K562 (cell line): ENCODE data around the gene RNASET2. TPM values are rescaled to one million over a fixed set of nuclear protein-coding genes. Genes with fewer than 3 reads are reported as not detected.

Experiments used
- ATAC-seq: fragments of 200-7000 bp; cut with Tn5 transposase; 3 replicates; pipeline ENCODE4 v1.9.1; 2020; ENCODE audit warnings: moderate library complexity
- BruUV-seq: library from RNA; stranded (reverse); fragments of 400-500 nt; replicated peaks from 2 replicates; lab custom pipeline; 2021; lab: Mats Ljungman, UMichigan
- CTCF ChIA-PET: fragments of 300-600 bp; formaldehyde crosslinking; extraction: SDS; loops from one replicate; lab custom pipeline; 2021; ENCODE audit warnings: low intra/inter-chr PET ratio; lab: Yijun Ruan, JAX
- POLR2A ChIA-PET: fragments of 300-600, 350-650 bp; sonication (Branson Sonifier 250); formaldehyde crosslinking; extraction: SDS; loops from one replicate; lab custom pipeline; 2021; ENCODE audit warnings: antibody characterized with exemption, inconsistent platforms; lab: Yijun Ruan, JAX
- DNase-seq, 4 experiments: peaks; one replicate each; pipeline versions ENCODE4 v3.0.0 to v3.0.0-alpha.2; 2011 to 2018; ENCODE audit warnings: low spot score in 3 of 4, mixed read lengths in 3 of 4; ENCODE audit errors: extremely low read depth in 1 of 4
- FAIRE-seq: peaks from 2 replicates; lab custom pipeline; 2011; peaks lifted over from hg19 to GRCh38; lab: Jason Lieb, UNC
- H2AFZ ChIP-seq: 2 replicates; pipeline ENCODE4 v1.6.0; 2011; ENCODE audit warnings: low read depth, low read length, control low read depth, inconsistent platforms
- H3K27ac ChIP-seq: fragments of 200-600 bp; 3 replicates; pipeline ENCODE4 v1.8.0; 2011; ENCODE audit warnings: low read depth, mild to moderate bottlenecking, control low read depth, inconsistent platforms, low read length, moderate library complexity, mixed read lengths; ENCODE audit errors: extremely low read depth
- H3K27me3 ChIP-seq, 2 experiments: fragments of 300-600 bp in 1 of 2; 2 replicates in 1 of 2; 3 replicates in 1 of 2; pipeline versions ENCODE4 v1.6.0 to v1.8.0; 2011; ENCODE audit warnings: inconsistent platforms in 2 of 2, low read length in 2 of 2, mild to moderate bottlenecking in 1 of 2, mixed read lengths in 1 of 2, moderate library complexity in 1 of 2; ENCODE audit not compliant: control insufficient read depth in 2 of 2, insufficient read depth in 2 of 2
- H3K36me3 ChIP-seq: fragments of 300-600 bp; 3 replicates; pipeline ENCODE4 v1.8.0; 2011; ENCODE audit warnings: mild to moderate bottlenecking, low read length, inconsistent platforms; ENCODE audit not compliant: control insufficient read depth, insufficient read depth
- H3K4me1 ChIP-seq, 2 experiments: fragments of 200-600 bp in 1 of 2; replicated peaks in 1 of 2; 2 replicates in 1 of 2; 3 replicates in 1 of 2; pipeline versions ENCODE4 v1.5.1 to v1.8.0; 2011; ENCODE audit warnings: inconsistent platforms in 2 of 2, low read length in 2 of 2, mild to moderate bottlenecking in 1 of 2, mixed read lengths in 1 of 2, moderate library complexity in 1 of 2; ENCODE audit not compliant: control insufficient read depth in 2 of 2, insufficient read depth in 2 of 2
- H3K4me2 ChIP-seq: 2 replicates; pipeline ENCODE4 v1.6.1; 2011; ENCODE audit warnings: low read length, control low read depth, inconsistent platforms, mixed read lengths; ENCODE audit not compliant: insufficient read depth
- H3K4me3 ChIP-seq: fragments of 200-600 bp; sonication (generic), shearing (Covaris generic); 2 replicates; pipeline ENCODE4 v1.5.1; 2016; ENCODE audit warnings: control low read depth, inconsistent platforms
- H3K79me2 ChIP-seq: fragments of 200-600 bp; 3 replicates; pipeline ENCODE4 v1.8.0; 2011; ENCODE audit warnings: low read length, inconsistent platforms; ENCODE audit not compliant: control insufficient read depth, insufficient read depth
- H3K9ac ChIP-seq, 2 experiments: 2 replicates each; pipeline versions ENCODE4 v1.6.0 to v1.6.1; 2011; ENCODE audit warnings: low read depth in 2 of 2, low read length in 2 of 2, control low read depth in 1 of 2, inconsistent platforms in 1 of 2, mild to moderate bottlenecking in 1 of 2, mixed read lengths in 1 of 2; ENCODE audit not compliant: insufficient read depth in 1 of 2
- H3K9me1 ChIP-seq: one replicate; pipeline ENCODE4 v1.6.0; 2011; ENCODE audit warnings: inconsistent platforms, mild to moderate bottlenecking, low read length, moderate library complexity; ENCODE audit not compliant: control insufficient read depth, insufficient read depth
- H3K9me3 ChIP-seq: replicated peaks from 2 replicates; pipeline ENCODE4 v1.5.1; 2011; ENCODE audit warnings: low read depth, low read length, inconsistent platforms; ENCODE audit not compliant: control insufficient read depth, insufficient read depth
- H4K20me1 ChIP-seq: replicated peaks from 2 replicates; pipeline ENCODE4 v1.6.1; 2011; ENCODE audit warnings: low read length, inconsistent platforms, mixed read lengths; ENCODE audit not compliant: control insufficient read depth, insufficient read depth
- BACH1 ChIP-seq: fragments of 200-800 bp; sonication (Bioruptor generic); IDR thresholded peaks from 2 replicates; pipeline ENCODE4 v1.6.1; 2016; ENCODE audit warnings: missing genetic modification characterization, missing compliant biosample characterization
- BMI1 ChIP-seq: fragments of 150-350 bp; IDR thresholded peaks from 2 replicates; pipeline ENCODE4 v1.6.1; 2014; ENCODE audit warnings: low read length
- CCAR2 ChIP-seq: fragments of 200-400 bp; formaldehyde crosslinking; IDR thresholded peaks from 2 replicates; pipeline ENCODE4 v1.6.1; 2017; ENCODE audit warnings: mild to moderate bottlenecking, low read depth, low read length
- DMBX1 ChIP-seq: fragments of 250-450 bp; sonication (Bioruptor Pico); IDR thresholded peaks from 2 replicates; pipeline ENCODE4 v1.8.0; 2022; ENCODE audit warnings: inconsistent platforms, mild to moderate bottlenecking, moderate library complexity, borderline replicate concordance
- HSF4 ChIP-seq: fragments of 250-450 bp; sonication (Bioruptor Pico); IDR thresholded peaks from 2 replicates; pipeline ENCODE4 v2.1.2; 2022; ENCODE audit warnings: mild to moderate bottlenecking, moderate library complexity, borderline replicate concordance
- MTA1 ChIP-seq: fragments of 450-650 bp; IDR thresholded peaks from 2 replicates; pipeline ENCODE4 v1.6.1; 2017; ENCODE audit warnings: borderline replicate concordance
- NELFE ChIP-seq: IDR thresholded peaks from 2 replicates; pipeline ENCODE4 v1.6.1; 2011; ENCODE audit warnings: mild to moderate bottlenecking; ENCODE audit not compliant: insufficient read depth, insufficient read length
- POLR2A ChIP-seq: fragments of 450-650 bp; conservative IDR thresholded peaks from 2 replicates; pipeline ENCODE4 v1.6.1; 2016
- RBM14 ChIP-seq: fragments of 200-400 bp; formaldehyde crosslinking; IDR thresholded peaks from 2 replicates; pipeline ENCODE4 v1.6.1; 2018; ENCODE audit warnings: low read depth, mild to moderate bottlenecking, low read length, moderate library complexity, borderline replicate concordance; ENCODE audit not compliant: insufficient read depth
- RFX5 ChIP-seq: IDR thresholded peaks from 2 replicates; pipeline ENCODE4 v1.6.1; 2011; ENCODE audit warnings: low read depth, mild to moderate bottlenecking, improper control_type of control experiment, low read length
- SAP30 ChIP-seq: fragments of 200-600 bp; sonication (generic); IDR thresholded peaks from 2 replicates; pipeline ENCODE4 v1.6.1; 2012; ENCODE audit warnings: borderline replicate concordance, low read depth, mild to moderate bottlenecking, moderate library complexity, low read length, control low read depth, inconsistent platforms; ENCODE audit not compliant: insufficient read depth, poor library complexity, severe bottlenecking
- SMARCA4 ChIP-seq: fragments of 450-650 bp; IDR thresholded peaks from 2 replicates; pipeline ENCODE4 v1.6.1; 2016
- SMARCC2 ChIP-seq: fragments of 450-650 bp; IDR thresholded peaks from 2 replicates; pipeline ENCODE4 v1.6.1; 2017; ENCODE audit warnings: antibody characterized with exemption, moderate library complexity, mild to moderate bottlenecking, low read depth
- SMARCE1 ChIP-seq: fragments of 450-650 bp; IDR thresholded peaks from 2 replicates; pipeline ENCODE4 v1.7.1; 2016; ENCODE audit warnings: mild to moderate bottlenecking
- ZNF12 ChIP-seq: sonication (generic); formaldehyde crosslinking; IDR thresholded peaks from 2 replicates; pipeline ENCODE4 v1.4.0; 2020; ENCODE audit warnings: mild to moderate bottlenecking, missing genetic modification reagents
- WGBS: fragments of 100-300 bp; shearing (Covaris generic); methylation state at CpG from one replicate; pipeline ENCODE4 v1.1.6; 2016; ENCODE audit warnings: low coverage, mixed read lengths; ENCODE audit not compliant: insufficient coverage; ENCODE audit errors: missing lambda C conversion rate; 5-methylcytosine and 5-hydroxymethylcytosine counted together
- in situ Hi-C: fragments of 300-500 bp; cut with MboI; formaldehyde crosslinking; loops from 4 replicates; pipeline ENCODE4 v1.15.0; 2018; ENCODE audit warnings: inconsistent platforms, mixed read lengths
- intact Hi-C: fragments of 100-400 bp; cut with micrococcal nuclease; formaldehyde crosslinking; loops from 2 replicates; pipeline ENCODE4 v1.14.2; 2022
- polyA plus RNA-seq, 8 experiments: library from polyadenylated mRNA; depleted of rRNA in 4 of 8; stranded (reverse) in 5 of 8; unstranded in 3 of 8; fragments of >200 nt; fragmentation: Nextera tagmentation in 2 of 8; fragmentation: Illumina TruSeq in 1 of 8; extraction: Ambion mirVana in 2 of 8; extraction: Trizol in 1 of 8; gene quantifications; 2 replicates each; pipeline versions ENCODE4 v1.2.1 to v1.2.3, GENCODE V29; 2011 to 2014; ENCODE audit warnings: inconsistent platforms in 1 of 8, missing spikeins in 1 of 8
- total RNA-seq, 7 experiments: library from RNA; depleted of rRNA in 6 of 7; stranded (reverse); fragments of >200 nt in 6 of 7; fragmentation: Illumina TruSeq in 2 of 7; extraction: Trizol in 2 of 7; gene quantifications; 2 replicates each; pipeline versions ENCODE4 v1.2.1 to v1.2.3, GENCODE V29; 2011 to 2021; ENCODE audit warnings: low replicate concordance in 1 of 7
- TF ChIP-seq, protein P1 (sequence below): fragments of 450-650 bp; IDR thresholded peaks from 2 replicates; pipeline ENCODE4 v1.6.1; 2016; ENCODE audit warnings: missing biosample characterization, missing genetic modification characterization
- TF ChIP-seq, protein P2 (sequence below): sonication (generic); formaldehyde crosslinking; IDR thresholded peaks from 2 replicates; pipeline ENCODE4 v1.8.0; 2022; ENCODE audit warnings: missing genetic modification reagents, mild to moderate bottlenecking, borderline replicate concordance
- TF ChIP-seq, protein P3 (sequence below): sonication (generic); formaldehyde crosslinking; IDR thresholded peaks from 2 replicates; pipeline ENCODE4 v1.8.1; 2022; ENCODE audit warnings: missing genetic modification reagents

RNASET2 gene
- total and polyA plus RNA-seq, 9 of the 15 experiments (the other 6 are each of a cell fraction or from before 2014, with no cell fraction given) = 7.4 to 141 (median 91.3) TPM

DNA sequence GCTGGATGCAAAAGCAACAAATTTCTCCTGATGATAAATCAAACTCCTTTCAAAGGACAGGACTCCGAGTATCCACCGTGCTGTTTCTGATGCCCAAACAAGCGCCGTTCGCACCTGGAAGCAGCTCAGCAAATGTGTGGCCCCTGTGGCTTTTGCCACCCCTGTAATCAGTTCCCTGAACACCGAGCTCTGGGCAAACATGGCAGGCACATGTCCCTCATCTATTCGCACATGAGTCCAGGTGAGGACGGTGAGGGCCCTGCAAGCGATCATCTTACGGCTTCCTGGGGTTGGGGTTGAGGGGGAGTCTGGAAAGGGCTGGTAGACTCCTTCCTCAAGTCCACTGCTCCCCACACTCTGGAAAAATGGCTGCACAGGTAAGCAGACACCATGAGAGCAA is 23.7 kb downstream of the RNASET2 start (continued):
- no peak for TF ChIP-seq POLR2A
- no peak for TF ChIP-seq BACH1 (tag)
- TF ChIP-seq NELFE = no peak
- TF ChIP-seq, protein P1, sequence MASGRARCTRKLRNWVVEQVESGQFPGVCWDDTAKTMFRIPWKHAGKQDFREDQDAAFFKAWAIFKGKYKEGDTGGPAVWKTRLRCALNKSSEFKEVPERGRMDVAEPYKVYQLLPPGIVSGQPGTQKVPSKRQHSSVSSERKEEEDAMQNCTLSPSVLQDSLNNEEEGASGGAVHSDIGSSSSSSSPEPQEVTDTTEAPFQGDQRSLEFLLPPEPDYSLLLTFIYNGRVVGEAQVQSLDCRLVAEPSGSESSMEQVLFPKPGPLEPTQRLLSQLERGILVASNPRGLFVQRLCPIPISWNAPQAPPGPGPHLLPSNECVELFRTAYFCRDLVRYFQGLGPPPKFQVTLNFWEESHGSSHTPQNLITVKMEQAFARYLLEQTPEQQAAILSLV (tag) = no peak
- TF ChIP-seq RFX5 = no peak
- TF ChIP-seq, all 486 proteins: peak for 0

DNA sequence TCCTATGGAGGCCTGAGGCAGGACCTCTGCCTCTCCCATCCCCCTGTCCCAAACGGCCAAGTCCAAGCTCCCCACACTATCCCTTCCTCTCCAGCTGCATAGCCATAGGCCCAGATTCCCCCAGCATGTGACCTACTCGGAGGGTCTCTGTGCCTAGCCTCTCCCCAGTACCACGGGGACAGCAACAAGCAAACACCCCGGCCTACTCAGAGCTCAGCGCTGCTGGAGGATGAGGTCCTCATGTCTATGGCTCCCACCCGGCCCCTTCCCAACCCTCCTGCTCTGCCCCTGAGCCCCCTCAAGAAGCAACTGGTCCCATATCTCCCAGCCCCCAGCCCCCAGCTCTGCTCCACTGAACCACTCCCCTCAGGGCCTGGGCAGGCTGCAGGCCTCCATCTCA is 24.2 kb downstream of the RNASET2 start:
- DNase-seq = no peak
- CTCF ChIA-PET = no interaction called here
- no peak for FAIRE-seq
- no peak for TF ChIP-seq SMARCA4
- no peak for TF ChIP-seq DMBX1 (CRISPR knock-in tag)
- TF ChIP-seq CCAR2 = no peak
- TF ChIP-seq ZNF12 (CRISPR knock-in tag) = no peak
- TF ChIP-seq SMARCC2 = no peak
- no peak for TF ChIP-seq MTA1
- TF ChIP-seq SMARCE1 = no peak
- no peak for TF ChIP-seq BMI1
- no peak for TF ChIP-seq SAP30
- TF ChIP-seq, protein P2, sequence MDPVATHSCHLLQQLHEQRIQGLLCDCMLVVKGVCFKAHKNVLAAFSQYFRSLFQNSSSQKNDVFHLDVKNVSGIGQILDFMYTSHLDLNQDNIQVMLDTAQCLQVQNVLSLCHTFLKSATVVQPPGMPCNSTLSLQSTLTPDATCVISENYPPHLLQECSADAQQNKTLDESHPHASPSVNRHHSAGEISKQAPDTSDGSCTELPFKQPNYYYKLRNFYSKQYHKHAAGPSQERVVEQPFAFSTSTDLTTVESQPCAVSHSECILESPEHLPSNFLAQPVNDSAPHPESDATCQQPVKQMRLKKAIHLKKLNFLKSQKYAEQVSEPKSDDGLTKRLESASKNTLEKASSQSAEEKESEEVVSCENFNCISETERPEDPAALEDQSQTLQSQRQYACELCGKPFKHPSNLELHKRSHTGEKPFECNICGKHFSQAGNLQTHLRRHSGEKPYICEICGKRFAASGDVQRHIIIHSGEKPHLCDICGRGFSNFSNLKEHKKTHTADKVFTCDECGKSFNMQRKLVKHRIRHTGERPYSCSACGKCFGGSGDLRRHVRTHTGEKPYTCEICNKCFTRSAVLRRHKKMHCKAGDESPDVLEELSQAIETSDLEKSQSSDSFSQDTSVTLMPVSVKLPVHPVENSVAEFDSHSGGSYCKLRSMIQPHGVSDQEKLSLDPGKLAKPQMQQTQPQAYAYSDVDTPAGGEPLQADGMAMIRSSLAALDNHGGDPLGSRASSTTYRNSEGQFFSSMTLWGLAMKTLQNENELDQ (CRISPR knock-in tag) = no peak
- TF ChIP-seq, protein P3, sequence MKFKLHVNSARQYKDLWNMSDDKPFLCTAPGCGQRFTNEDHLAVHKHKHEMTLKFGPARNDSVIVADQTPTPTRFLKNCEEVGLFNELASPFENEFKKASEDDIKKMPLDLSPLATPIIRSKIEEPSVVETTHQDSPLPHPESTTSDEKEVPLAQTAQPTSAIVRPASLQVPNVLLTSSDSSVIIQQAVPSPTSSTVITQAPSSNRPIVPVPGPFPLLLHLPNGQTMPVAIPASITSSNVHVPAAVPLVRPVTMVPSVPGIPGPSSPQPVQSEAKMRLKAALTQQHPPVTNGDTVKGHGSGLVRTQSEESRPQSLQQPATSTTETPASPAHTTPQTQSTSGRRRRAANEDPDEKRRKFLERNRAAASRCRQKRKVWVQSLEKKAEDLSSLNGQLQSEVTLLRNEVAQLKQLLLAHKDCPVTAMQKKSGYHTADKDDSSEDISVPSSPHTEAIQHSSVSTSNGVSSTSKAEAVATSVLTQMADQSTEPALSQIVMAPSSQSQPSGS (CRISPR knock-in tag) = no peak
- no peak for TF ChIP-seq HSF4 (CRISPR knock-in tag)
- no peak for TF ChIP-seq RBM14

More for the DNA sequence above, 24.2 kb downstream of the RNASET2 start:
- Histone ChIP-seq H3K79me2 (no peaks in the 10 kb centered on the region), H3K27me3 (no peaks in the 10 kb centered on the region; a peak in 1 of 5 replicates), H3K9me3 (no peaks in the 10 kb centered on the region), H3K9ac (no peak overlapping the region), H3K9me1 (peaks cover 4% of the 10 kb centered on the region), H3K4me2 (no peak overlapping the region), H2AFZ (no peak overlapping the region), H3K4me3 (no peak overlapping the region), H3K27ac (no peak overlapping the region), H3K36me3 (peaks cover 15% of the 10 kb centered on the region; the same call in 2 of the 3 replicates), H3K4me1 (peaks cover 13 to 18% of the 10 kb centered on the region in 2 experiments), H4K20me1 (no peaks in the 10 kb centered on the region)
- POLR2A ChIA-PET = interaction anchor here (0.7 to 1.4 kb wide), 4 partner anchors 8 to 129 kb away, joined by 3 to 7 read pairs (median 3); no protein-coding TSS in a partner anchor
- BruUV-seq = no TSS peak
- intact Hi-C loops = no loop called here
- no peak for ATAC-seq
- WGBS = 66% methylated on average over 6 of the region's 6 CpGs
- in situ Hi-C loops = no loop called here
